GM15510 (cell line): ENCODE data around the gene KCNF1.

Source experiments
- POLR2A ChIP-seq: IDR thresholded peaks from 3 replicates; pipeline ENCODE4 v1.6.1; 2011; ENCODE audit warnings: borderline replicate concordance; ENCODE audit not compliant: insufficient read length; ENCODE audit errors: extremely low read depth

Gene KCNF1

DNA sequence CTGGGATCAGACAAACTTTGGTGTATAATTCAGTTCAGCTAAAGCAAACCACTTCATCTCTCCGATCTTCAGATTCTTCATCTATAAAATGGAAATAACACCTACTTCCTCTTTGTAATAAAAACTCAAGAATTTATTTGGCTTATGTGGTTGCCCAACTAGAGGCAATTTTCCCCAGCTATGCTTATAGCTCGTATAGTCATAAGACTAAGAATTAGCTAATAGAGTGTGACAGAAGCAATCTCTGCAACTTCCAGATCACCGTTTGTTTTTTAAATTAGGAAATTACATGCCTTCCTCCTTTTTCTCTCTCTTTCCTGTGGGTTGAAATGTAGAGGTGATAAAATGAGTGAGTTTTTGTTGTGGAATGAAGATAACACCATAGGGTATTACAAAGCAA, 35.3 kb upstream of the KCNF1 start:
- TF ChIP-seq POLR2A = no peak

DNA sequence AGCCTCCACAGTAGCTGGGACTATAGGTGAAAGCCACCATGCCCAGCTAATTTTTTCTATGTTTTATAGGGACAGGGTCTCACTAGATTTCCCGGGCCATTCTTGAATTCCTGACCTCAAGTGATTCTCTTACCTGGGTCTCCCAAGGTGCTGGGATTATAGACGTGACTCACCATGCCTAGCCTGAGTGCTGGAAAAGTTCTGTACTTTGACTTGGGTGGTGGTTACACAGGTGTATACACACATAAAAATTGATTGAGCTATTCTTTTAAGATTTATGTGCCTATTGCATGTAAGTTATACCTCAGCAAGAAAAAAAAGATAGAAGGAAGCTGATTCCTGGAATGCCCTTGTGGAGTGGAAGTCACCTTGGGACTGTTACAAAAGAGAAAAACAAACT, 34.8 kb upstream of the KCNF1 start:
- TF ChIP-seq POLR2A = no peak

- no peak for TF ChIP-seq POLR2A
These were observed 34.1 kb upstream of the KCNF1 start for GRCh38 chr2:10877651-10878111.

DNA sequence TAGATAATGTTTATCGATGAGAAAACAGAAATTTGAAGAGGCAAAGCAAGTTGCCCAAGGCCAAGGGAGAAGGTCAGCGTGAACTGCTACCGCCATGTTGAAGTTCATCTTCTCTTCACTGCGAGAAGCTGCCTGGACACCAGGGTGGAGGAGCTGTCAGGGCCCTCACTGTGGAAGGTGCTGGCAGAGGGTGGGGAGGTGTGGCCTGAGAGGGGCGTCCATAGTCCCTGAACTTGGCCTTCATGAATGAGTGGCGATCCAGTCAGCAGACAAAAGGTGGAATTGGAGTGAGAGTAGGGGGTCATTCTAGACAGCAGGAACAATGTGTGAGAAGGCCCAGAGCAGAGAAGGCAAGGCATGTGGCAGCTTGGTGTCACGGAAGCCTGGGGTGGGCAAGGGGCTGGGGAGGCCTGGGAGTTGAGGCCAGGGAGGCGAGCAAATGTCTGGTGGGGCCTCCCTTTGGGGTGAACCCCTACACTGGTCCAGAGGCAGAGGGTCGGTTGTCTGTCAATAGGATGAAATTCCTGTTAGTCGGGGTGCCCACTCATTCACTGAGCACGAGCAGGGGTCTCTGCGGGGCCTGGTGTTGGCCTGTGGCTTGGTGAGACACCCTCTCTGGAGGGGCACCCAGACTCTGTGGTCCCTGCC, 33.3 kb upstream of the KCNF1 start:
- TF ChIP-seq POLR2A = no peak

- no peak for TF ChIP-seq POLR2A
These were observed 32.6 kb upstream of the KCNF1 start for GRCh38 chr2:10879159-10879558.

DNA sequence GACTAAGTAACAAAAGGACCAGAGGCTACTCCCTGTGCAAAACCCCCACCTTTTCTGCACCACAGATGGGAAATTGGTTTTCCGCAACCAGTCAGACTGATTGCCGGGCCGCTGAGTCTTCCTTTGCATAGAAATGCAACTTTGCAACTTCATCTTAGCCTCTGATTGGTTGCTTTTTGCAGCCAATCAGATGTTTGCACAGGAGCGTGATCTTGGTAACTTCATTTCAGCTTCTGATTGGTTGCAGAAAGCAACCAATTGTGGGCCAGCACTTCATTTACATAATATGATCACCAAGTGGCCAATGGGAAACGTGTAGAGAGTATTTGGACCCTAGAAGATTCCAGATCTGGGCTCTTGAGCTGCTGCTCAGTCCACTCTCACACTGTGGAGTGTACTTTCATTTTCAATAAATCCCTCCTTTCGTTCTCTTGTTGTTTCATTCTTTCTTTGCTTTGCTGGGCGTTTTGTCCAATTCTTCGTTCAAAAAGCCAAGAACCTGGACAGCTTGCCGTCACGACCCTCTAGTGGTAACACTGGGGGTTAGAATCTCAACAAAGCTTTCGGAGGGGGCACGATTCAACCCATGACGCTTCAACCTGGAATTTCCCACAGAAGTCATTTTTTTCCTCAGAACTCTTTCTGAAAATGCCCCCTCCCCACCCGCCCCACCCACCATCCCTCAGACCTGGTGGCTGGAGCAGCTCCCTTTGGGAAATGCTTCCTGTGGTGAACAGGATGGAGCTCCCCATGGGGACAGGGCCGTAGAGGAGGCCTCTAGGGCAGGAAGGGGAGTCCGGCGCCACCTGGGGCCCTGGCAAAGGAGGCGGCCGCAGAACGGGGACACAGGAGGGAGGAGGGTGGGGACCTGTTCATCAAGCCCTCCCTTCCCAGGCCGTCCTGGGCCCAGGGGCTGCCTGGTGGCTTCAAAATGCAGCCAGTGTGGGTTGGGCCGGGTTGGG, 31.8 kb upstream of the KCNF1 start:
- TF ChIP-seq POLR2A = no peak

- no peak for TF ChIP-seq POLR2A
These were observed 31.0 kb upstream of the KCNF1 start for GRCh38 chr2:10880586-10881321.

DNA sequence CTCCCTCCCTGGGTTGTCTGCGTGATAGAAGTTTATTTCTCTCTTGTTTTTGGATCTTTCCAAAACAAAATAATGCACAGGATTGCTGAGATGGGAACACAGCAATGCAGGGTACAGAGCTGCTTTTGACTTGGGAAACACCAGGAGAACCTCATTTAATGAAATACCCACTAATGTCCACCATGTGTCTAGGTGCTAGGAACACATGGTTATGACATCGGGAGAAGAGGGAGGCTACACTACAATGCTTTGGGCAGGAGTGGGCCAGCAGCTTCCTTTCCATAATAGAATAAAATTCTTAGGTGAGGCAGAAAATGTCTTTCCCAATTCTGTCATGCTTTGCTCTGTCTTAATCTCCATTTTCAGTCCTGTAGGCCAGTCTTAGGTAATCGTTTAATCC, 29.2 kb upstream of the KCNF1 start:
- no peak for TF ChIP-seq POLR2A

DNA sequence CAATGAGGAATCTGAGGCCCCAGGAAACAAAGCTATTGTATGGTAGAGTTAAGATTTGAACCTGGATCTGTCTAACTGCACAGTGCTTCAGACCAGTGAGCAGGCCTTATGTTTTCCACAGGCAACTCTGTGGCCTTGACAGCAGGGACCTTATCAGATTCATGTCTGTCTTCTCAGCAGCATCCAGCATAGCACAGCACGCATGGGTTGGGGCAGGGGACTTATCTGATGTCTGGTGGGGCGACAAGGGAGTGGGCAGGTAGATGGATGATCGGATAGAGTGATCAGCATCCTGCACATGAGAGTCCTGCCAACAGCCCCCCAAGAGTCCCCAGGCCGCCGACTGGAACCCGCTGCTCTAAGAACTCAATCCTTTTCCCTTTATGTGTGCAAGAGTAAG, 28.7 kb upstream of the KCNF1 start:
- no peak for TF ChIP-seq POLR2A

DNA sequence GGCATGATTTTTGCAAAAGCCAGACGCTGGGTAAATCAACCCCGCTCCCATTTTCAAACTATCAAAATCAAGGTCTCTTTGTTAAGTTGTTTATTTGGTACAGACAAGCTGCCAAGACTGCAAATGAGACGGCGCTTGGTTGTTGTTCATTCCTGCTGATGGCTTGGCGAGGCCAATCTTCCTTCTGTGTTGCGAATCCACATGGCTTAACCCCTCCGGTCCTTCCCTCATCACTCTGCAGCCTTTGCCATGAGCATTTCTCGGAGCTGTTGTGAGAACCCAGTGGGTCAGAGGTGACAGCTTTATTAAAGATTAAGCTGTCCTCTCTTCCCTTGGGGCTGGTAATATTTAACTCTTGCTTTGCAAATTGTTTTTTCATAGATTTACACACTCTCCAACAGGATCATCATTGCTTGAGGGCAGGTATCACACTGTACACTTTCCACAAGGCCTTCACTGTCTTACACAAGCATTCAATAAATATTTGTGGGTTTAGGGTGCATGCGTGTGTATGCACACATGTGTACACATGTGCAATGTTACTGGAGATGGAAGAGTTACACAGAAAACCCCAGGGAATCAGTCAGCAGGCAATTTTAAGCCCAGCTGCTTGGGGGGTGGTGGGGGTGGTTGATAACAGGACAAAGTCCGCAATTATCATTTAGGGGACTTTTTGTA, 27.8 kb upstream of the KCNF1 start:
- TF ChIP-seq POLR2A = no peak

DNA sequence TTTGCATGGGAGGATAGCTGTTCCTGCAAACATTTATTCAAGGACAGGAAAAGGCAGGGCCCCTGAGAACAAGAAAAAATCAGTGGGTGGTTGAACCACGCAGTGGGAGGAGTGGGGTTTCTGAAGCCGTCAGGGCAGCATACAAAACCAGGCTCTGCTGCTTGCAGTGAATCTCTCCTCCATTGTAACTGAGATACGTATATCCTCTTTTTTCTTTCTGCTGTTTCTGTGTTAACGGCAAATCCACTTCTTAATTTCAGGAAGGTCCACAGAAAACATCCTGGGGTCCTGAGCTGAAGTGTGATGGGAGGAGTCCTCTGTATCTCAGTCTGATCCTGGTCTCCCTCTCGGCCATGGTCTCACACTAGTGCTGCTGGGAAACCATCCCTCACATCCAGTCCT, 27.2 kb upstream of the KCNF1 start:
- no peak for TF ChIP-seq POLR2A

GRCh38 chr2:10885094-10885860, 26.5 kb upstream of the KCNF1 start:
- TF ChIP-seq POLR2A = no peak

GRCh38 chr2:10887476-10887875, 24.3 kb upstream of the KCNF1 start:
- no peak for TF ChIP-seq POLR2A
